Measurements from ENCODE around the gene USP33.
"Not testable (repeated sequence)": the region's sequence is repeated elsewhere in the genome, so short reads cannot be mapped to it uniquely, and the experiment has no call there.

USP33 gene

GRCh38 chr1:77716065-77716464 lies 43.6 kb downstream of the USP33 start:
- DNase-seq (ENCODE audit: low spot score): no peak
- ChIA-PET POLR2A (ENCODE audit: low non-redundant PET) (no interaction called here), CTCF (no interaction called here)
- H3K27ac ChIP-seq: no peak overlapping the region
- TF ChIP-seq, protein P1, sequence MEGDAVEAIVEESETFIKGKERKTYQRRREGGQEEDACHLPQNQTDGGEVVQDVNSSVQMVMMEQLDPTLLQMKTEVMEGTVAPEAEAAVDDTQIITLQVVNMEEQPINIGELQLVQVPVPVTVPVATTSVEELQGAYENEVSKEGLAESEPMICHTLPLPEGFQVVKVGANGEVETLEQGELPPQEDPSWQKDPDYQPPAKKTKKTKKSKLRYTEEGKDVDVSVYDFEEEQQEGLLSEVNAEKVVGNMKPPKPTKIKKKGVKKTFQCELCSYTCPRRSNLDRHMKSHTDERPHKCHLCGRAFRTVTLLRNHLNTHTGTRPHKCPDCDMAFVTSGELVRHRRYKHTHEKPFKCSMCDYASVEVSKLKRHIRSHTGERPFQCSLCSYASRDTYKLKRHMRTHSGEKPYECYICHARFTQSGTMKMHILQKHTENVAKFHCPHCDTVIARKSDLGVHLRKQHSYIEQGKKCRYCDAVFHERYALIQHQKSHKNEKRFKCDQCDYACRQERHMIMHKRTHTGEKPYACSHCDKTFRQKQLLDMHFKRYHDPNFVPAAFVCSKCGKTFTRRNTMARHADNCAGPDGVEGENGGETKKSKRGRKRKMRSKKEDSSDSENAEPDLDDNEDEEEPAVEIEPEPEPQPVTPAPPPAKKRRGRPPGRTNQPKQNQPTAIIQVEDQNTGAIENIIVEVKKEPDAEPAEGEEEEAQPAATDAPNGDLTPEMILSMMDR (conservative IDR thresholded peaks at IDR 0.05; ENCODE audit: low read depth): no peak

- TF ChIP-seq, protein P1 (conservative IDR thresholded peaks at IDR 0.05; ENCODE audit: low read depth): no peak
- ChIA-PET POLR2A (ENCODE audit: low non-redundant PET) (no interaction called here), CTCF (no interaction called here)
- DNase-seq (ENCODE audit: low spot score): no peak
- no peak overlapping the region for H3K27ac ChIP-seq
Observed at GRCh38 chr1:77709727-77710126, 49.9 kb downstream of the USP33 start.

- CTCF ChIA-PET: no interaction called here
- TF ChIP-seq, protein P1 (conservative IDR thresholded peaks at IDR 0.05; ENCODE audit: low read depth): no peak
- POLR2A ChIA-PET (ENCODE audit: low non-redundant PET): no interaction called here
- H3K27ac ChIP-seq: no peak overlapping the region
- no peak for DNase-seq (ENCODE audit: low spot score)
Observed at GRCh38 chr1:77706321-77706720, 53.3 kb downstream of the USP33 start.

GRCh38 chr1:77704736-77705135 lies 54.9 kb downstream of the USP33 start:
- no peak for DNase-seq (ENCODE audit: low spot score)
- ChIA-PET POLR2A (ENCODE audit: low non-redundant PET) (no interaction called here), CTCF (interaction anchor here (0.6 kb wide), 1 partner anchor 171 kb away, joined by 4 read pairs; no protein-coding TSS in a partner anchor)
- H3K27ac ChIP-seq: no peak overlapping the region
- TF ChIP-seq, protein P1 (conservative IDR thresholded peaks at IDR 0.05; ENCODE audit: low read depth): no peak

- CTCF ChIA-PET; POLR2A ChIA-PET (ENCODE audit: low non-redundant PET): not testable (repeated sequence)
Observed at GRCh38 chr1:77699673-77700072, 60.0 kb downstream of the USP33 start.

DNA sequence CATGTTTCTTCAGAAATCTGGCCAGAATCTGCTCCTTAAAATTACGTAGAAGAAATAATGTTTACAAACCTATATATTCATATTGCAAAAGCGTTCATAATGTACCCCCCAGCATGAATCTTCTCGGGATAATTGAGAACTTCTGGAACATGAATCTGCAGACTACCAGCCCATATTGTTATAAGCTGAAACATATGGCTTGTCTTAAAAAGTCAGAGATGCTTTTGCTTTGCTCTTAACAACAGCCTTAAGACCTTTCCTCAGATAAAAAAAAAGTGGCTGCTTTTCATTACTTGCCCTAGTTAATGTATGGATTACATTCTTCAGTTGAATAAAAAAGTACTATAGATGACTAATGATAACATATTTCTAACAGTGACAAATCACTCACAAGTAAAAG lies 62.2 kb downstream of the USP33 start:
- TF ChIP-seq, protein P1 (conservative IDR thresholded peaks at IDR 0.05; ENCODE audit: low read depth): no peak

More at GRCh38 chr1:77699673-77700072, 60.0 kb downstream of the USP33 start:
- not testable (repeated sequence) for DNase-seq (ENCODE audit: low spot score); H3K27ac ChIP-seq

DNA sequence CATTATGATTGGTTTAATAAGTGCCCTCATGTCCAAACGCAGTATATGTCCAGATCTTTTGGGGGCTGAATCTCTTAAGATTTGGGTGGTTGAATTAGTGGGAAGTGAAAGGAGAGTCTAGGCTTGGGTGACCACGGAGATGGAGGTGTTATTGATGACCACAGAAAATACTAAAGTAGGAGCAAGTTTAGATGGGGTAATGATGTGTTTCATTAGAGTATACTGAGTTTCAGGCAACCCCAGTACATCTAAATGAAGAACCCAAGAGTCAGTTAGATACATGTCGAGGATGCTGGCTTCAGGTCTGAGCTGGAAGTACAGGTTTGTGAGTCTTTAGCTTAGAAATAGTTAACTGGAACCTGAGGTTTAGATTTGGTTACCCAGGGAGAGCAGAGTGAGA lies 70.7 kb downstream of the USP33 start:
- POLR2A ChIA-PET (ENCODE audit: low non-redundant PET): no interaction called here
- TF ChIP-seq, protein P1 (conservative IDR thresholded peaks at IDR 0.05; ENCODE audit: low read depth): no peak
- no peak for DNase-seq (ENCODE audit: low spot score)

More for the DNA sequence above, 62.2 kb downstream of the USP33 start:
- DNase-seq (ENCODE audit: low spot score): no peak
- H3K27ac ChIP-seq: no peak overlapping the region
- POLR2A ChIA-PET (ENCODE audit: low non-redundant PET): no interaction called here
- CTCF ChIA-PET: interaction anchor here (0.7 kb wide), 1 partner anchor 269 kb away, joined by 6 read pairs; no protein-coding TSS in a partner anchor

More for the DNA sequence above, 70.7 kb downstream of the USP33 start:
- CTCF ChIA-PET: no interaction called here
- no peak overlapping the region for H3K27ac ChIP-seq

All from RWPE1 (cell line).